Breast epithelium (tissue), 3 donors: ENCODE results near the gene GPHA2.

Experiments used
- CTCF ChIP-seq, 3 donors: fragments of 450-650 bp; IDR thresholded peaks; one replicate each; pipeline ENCODE4 v1.5.1; 2016 to 2017; ENCODE audit warnings: antibody characterized with exemption in 3 of 3, mild to moderate bottlenecking in 3 of 3, moderate library complexity in 3 of 3
- POLR2AphosphoS5 ChIP-seq, 3 donors: sonication (generic); formaldehyde crosslinking; IDR thresholded peaks; one replicate each; pipeline ENCODE4 v1.6.1; 2017; ENCODE audit warnings: antibody characterized with exemption in 3 of 3

DNA sequence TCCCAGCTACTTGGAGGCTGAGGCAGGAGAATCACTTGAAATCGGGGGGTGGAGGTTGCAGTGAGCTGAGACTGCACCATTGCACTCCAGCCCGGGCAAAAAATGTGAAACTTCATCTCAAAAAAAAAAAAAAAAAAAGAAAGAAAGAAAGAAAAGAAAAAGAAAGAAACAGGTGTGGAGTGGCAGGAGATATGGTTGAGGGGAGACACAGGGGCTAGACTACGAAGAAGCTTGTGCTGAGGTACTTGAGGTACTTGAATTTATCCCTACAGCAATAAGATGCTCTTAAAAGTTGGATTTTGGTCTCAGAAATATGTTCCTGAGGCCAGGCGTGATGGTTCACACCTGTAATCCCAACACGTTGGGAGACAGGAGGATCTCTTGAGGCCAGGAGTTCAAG lies 38.4 kb upstream of the GPHA2 start:
- TF ChIP-seq POLR2AphosphoS5 (IDR thresholded peaks at IDR 0.05) (no peak), CTCF (IDR thresholded peaks at IDR 0.05) (no peak)
